GM12801 (cell line): ENCODE results near the gene GRIN2C.

Experiments
- CTCF ChIP-seq: IDR thresholded peaks from one replicate; pipeline ENCODE4 v1.5.1; 2011; ENCODE audit warnings: control low read depth; ENCODE audit not compliant: insufficient read length; ENCODE audit errors: extremely low read depth

GRIN2C gene

GRCh38 chr17:74863420-74864296 is 4.0 kb upstream of the GRIN2C start:
- TF ChIP-seq CTCF, result no peak

DNA sequence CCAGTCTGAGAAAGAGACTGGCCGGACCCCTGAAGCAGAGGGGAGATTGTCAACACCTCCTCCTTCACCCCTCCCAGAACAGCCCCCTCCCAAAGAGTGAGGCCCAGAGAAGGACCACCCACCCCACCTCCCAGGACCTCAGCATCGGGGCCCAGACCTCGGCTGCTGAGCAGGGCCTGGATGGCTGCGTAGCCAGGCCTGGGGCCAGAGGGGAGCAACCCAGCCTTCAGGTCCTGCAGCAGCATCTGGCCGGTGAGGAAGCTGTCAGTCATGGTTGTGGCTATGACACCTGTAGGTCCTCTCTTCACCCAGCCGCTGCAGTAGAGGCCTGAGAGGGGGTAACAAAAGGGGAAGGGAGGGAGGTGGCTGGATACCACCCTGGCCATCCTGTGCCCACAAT is 3.2 kb upstream of the GRIN2C start:
- no peak for TF ChIP-seq CTCF

- TF ChIP-seq CTCF, result no peak
Measured at GRCh38 chr17:74862108-74862901, 2.6 kb upstream of the GRIN2C start.

GRCh38 chr17:74861662-74862107 is 2.0 kb upstream of the GRIN2C start:
- no peak for TF ChIP-seq CTCF

DNA sequence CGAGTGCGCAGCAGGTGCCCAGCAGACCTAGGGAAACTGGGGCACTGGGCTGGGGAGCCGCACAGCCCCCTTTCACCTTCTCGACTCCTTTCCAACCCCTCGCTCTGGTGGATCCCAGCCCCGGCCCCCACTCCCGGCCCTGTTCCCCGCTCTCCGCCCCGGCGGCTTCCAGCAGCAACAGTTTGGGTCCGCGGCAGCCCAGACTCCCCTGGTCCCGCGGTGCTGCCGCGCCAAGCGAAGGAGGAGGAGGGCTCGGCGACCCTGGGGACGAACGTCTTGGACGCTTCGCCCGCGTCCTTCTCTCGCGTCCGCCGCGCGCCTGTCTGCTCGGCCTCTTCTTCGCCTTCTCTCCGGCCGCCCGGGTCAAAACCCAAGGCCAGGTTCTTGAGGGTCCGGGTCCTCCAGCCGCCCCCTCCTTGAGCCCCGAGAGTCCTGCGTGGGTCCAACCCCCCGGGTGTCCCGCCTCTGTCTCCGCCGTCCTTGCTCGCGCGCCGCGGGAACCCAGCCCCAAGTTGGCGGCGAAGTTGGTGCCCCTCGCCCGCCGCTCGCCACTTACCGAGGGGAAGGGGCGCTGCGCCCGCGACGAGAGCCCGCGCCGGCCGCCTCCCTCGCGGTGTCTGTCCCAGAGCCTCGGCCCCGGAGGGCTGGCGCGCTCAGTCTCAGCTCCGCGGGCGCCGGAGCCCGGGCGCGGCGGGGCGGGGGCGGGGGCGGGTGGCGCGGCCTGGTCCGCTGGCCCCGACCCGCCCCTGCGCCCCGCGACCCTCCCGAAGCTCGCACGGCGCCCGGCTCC is 1.4 kb upstream of the GRIN2C start:
- TF ChIP-seq CTCF, result no peak

DNA sequence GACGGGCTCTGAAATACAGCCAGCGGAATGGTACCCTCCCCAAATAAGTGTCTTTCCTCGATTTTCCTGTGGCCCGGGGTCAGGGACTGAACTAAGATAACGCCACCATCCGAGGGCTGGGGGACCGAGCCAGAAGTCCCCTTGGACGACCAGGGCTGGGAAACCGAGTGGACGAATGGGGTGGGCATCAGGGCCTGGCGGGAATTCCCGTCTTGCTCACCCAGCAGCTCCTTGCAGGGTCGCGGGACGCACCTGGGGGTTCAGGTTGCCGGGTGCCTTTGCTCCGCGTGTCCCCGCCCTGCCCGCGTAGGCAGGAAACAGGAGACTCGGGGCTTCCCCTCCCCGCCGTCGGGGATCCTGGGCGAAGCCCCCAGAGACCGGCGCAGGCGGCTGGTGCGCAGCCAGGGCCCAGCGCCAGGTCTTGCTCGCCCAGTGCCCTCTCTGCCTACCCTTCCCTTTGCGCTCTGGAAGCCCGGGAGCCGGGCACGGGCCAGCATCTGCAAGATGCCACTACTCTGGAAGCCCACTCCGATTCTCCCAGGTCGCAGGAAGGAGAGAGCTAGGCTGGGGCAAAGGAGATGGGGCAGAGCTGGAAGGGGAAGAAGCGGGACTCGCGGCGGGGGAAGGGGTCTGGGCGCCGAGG is 665 bp upstream of the GRIN2C start:
- TF ChIP-seq CTCF, result no peak
